Prostate gland (tissue), 2 donors: ENCODE results near the gene CST4. TPM values are rescaled to one million over a fixed set of nuclear protein-coding genes. Genes with fewer than 3 reads are reported as not detected.
"Not testable (repeated sequence)": the region's sequence is repeated elsewhere in the genome, so short reads cannot be mapped to it uniquely, and the experiment has no call there.

ENCODE experiments used
- DNase-seq: peaks from one replicate; pipeline ENCODE4 v3.0.0-alpha.2; 2019; ENCODE audit warnings: low spot score
- H3K27ac ChIP-seq, 2 donors: fragments of 200-600 bp; sonication (generic); 2 replicates each; pipeline ENCODE4 v1.5.1; 2017 to 2019
- H3K27me3 ChIP-seq: fragments of 200-600 bp; sonication (generic); replicated peaks from 2 replicates; pipeline ENCODE4 v1.5.1; 2019; ENCODE audit not compliant: insufficient read depth
- H3K36me3 ChIP-seq, 2 donors: fragments of 200-600 bp; sonication (generic); 1 replicate in 1 of 2; 2 replicates in 1 of 2; pipeline versions ENCODE4 v1.5.1 to v1.8.1; 2017 to 2019
- H3K4me1 ChIP-seq: fragments of 200-600 bp; sonication (generic); replicated peaks from 2 replicates; pipeline ENCODE4 v1.5.1; 2019
- H3K4me3 ChIP-seq, 2 donors: fragments of 200-600 bp; sonication (generic); 2 replicates each; pipeline ENCODE4 v1.5.1; 2017 to 2019
- H3K9me3 ChIP-seq: fragments of 200-600 bp; sonication (generic); 2 replicates; pipeline ENCODE4 v1.5.1; 2017
- CTCF ChIP-seq, 4 experiments: fragments of 200-600 bp in 2 of 4; fragments of 450-650 bp in 2 of 4; sonication (generic) in 2 of 4; IDR thresholded peaks; 1 replicate in 3 of 4; 2 replicates in 1 of 4; pipeline ENCODE4 v1.5.1; 2016 to 2019; ENCODE audit warnings: antibody characterized with exemption in 4 of 4, mild to moderate bottlenecking in 2 of 4, moderate library complexity in 2 of 4
- POLR2A ChIP-seq: fragments of 450-650 bp; IDR thresholded peaks from one replicate; pipeline ENCODE4 v1.6.1; 2016; ENCODE audit warnings: antibody characterized with exemption, mild to moderate bottlenecking
- POLR2AphosphoS5 ChIP-seq: sonication (generic); formaldehyde crosslinking; IDR thresholded peaks from one replicate; pipeline ENCODE4 v1.6.1; 2017; ENCODE audit warnings: antibody characterized with exemption
- WGBS: methylation state at CpG from one replicate; pipeline ENCODE4 v1.1.5; 2018; 5-methylcytosine and 5-hydroxymethylcytosine counted together
- intact Hi-C: fragments of 100-400 bp; cut with DNase I; formaldehyde crosslinking; loops from one replicate; pipeline ENCODE4 v1.14.2; 2022
- total RNA-seq, 2 donors: library from RNA; depleted of rRNA; stranded (reverse); fragments of >200 nt; gene quantifications; one replicate each; pipeline ENCODE4 v1.1.0, GENCODE V29; 2016

CST4 gene
- total RNA-seq, 2 donors from 2014 or later, result 7.9 TPM; not detected in 1

- Histone ChIP-seq H3K9me3 (no peaks in the 10 kb centered on the region), H3K27me3 (no peaks in the 10 kb centered on the region), H3K4me1 (no peaks in the 10 kb centered on the region), H3K27ac (no peak overlapping the region), H3K4me3 (no peak overlapping the region), H3K36me3 (no peaks in the 10 kb centered on the region)
- intact Hi-C loops, result no loop called here
- TF ChIP-seq POLR2A, result no peak
- no peak for TF ChIP-seq CTCF (IDR thresholded peaks at IDR 0.05)
- no peak for TF ChIP-seq POLR2AphosphoS5
- no peak for DNase-seq
- WGBS, result 17% methylated on average over 1 of the region's 1 CpG
Measured at GRCh38 chr20:23721962-23722361, 33.1 kb upstream of the CST4 start.

GRCh38 chr20:23719351-23719750, 30.5 kb upstream of the CST4 start:
- DNase-seq, H3K27me3 ChIP-seq, H3K9me3 ChIP-seq, H3K27ac ChIP-seq, H3K36me3 ChIP-seq, intact Hi-C loops, H3K4me3 ChIP-seq, H3K4me1 ChIP-seq: not testable (repeated sequence)
- 51% methylated on average over 9 of the region's 9 CpGs for WGBS

GRCh38 chr20:23711778-23712177, 22.9 kb upstream of the CST4 start:
- H3K27me3 ChIP-seq, intact Hi-C loops, H3K27ac ChIP-seq: not testable (repeated sequence)

GRCh38 chr20:23710771-23711170, 21.9 kb upstream of the CST4 start:
- H3K27me3 ChIP-seq, result no peaks in the 10 kb centered on the region
- H3K9me3 ChIP-seq, result no peaks in the 10 kb centered on the region
- H3K4me1 ChIP-seq, result no peaks in the 10 kb centered on the region
- H3K27ac ChIP-seq, result no peak overlapping the region
- TF ChIP-seq POLR2AphosphoS5, result no peak
- no peak for TF ChIP-seq POLR2A
- no peak for TF ChIP-seq CTCF (IDR thresholded peaks at IDR 0.05)
- intact Hi-C loops, result no loop called here
- DNase-seq, result no peak
- H3K36me3 ChIP-seq, result no peaks in the 10 kb centered on the region
- no peak overlapping the region for H3K4me3 ChIP-seq
- WGBS, result 97% methylated on average over 4 of the region's 4 CpGs

More at GRCh38 chr20:23711778-23712177, 22.9 kb upstream of the CST4 start:
- H3K9me3 ChIP-seq, H3K4me3 ChIP-seq, H3K4me1 ChIP-seq, H3K36me3 ChIP-seq, DNase-seq: not testable (repeated sequence)

- DNase-seq, result no peak
- Histone ChIP-seq H3K9me3 (no peaks in the 10 kb centered on the region), H3K4me1 (no peaks in the 10 kb centered on the region), H3K27me3 (no peaks in the 10 kb centered on the region), H3K4me3 (no peak overlapping the region), H3K27ac (no peak overlapping the region), H3K36me3 (no peaks in the 10 kb centered on the region)
- WGBS, result 95% methylated on average over 1 of the region's 1 CpG
- intact Hi-C loops, result no loop called here
- TF ChIP-seq CTCF (IDR thresholded peaks at IDR 0.05) (no peak), POLR2A (no peak), POLR2AphosphoS5 (no peak)
Measured at GRCh38 chr20:23705895-23706294, 17.1 kb upstream of the CST4 start.

- Histone ChIP-seq H3K9me3 (no peaks in the 10 kb centered on the region), H3K27me3 (no peaks in the 10 kb centered on the region), H3K27ac (no peak overlapping the region), H3K4me3 (no peak overlapping the region), H3K4me1 (no peaks in the 10 kb centered on the region), H3K36me3 (no peaks in the 10 kb centered on the region)
- no peak for DNase-seq
- intact Hi-C loops, result no loop called here
- 89% methylated on average over 4 of the region's 4 CpGs for WGBS
- TF ChIP-seq POLR2AphosphoS5 (no peak), POLR2A (no peak), CTCF (IDR thresholded peaks at IDR 0.05) (no peak)
Measured at GRCh38 chr20:23702021-23702420, 13.2 kb upstream of the CST4 start.
